GM21786 (cell line): ENCODE measurements around the gene DNAJC22.
"Not testable (repeated sequence)": the region's sequence is repeated elsewhere in the genome, so short reads cannot be mapped to it uniquely, and the experiment has no call there.

ENCODE experiments used
- ATAC-seq: cut with Tn5 transposase; IDR thresholded peaks from one replicate; pipeline ENCODE4 v1.9.1; 2021; ENCODE audit not compliant: unreplicated experiment

The DNAJC22 gene

GRCh38 chr12:49367381-49368239, 20.9 kb downstream of the DNAJC22 start, which contains the start of gene SPATS2:
Gene SPATS2, plus strand, starts transcription at chr12:49367462. Its CDS starts 93,551 bp downstream, at chr12:49461013.
- no peak for ATAC-seq

- no peak for ATAC-seq
These were observed 21.5 kb downstream of the DNAJC22 start for GRCh38 chr12:49368240-49368600.

GRCh38 chr12:49369411-49370145, 22.9 kb downstream of the DNAJC22 start:
- ATAC-seq, result peak; percentile 56

- ATAC-seq, result no peak
These were observed 23.9 kb downstream of the DNAJC22 start for GRCh38 chr12:49370539-49370938.

- ATAC-seq, result no peak
These were observed 28.7 kb downstream of the DNAJC22 start for GRCh38 chr12:49375406-49375805.

- ATAC-seq, result no peak
These were observed 30.7 kb downstream of the DNAJC22 start for GRCh38 chr12:49377386-49377785.

- not testable (repeated sequence) for ATAC-seq
These were observed 33.5 kb downstream of the DNAJC22 start for GRCh38 chr12:49380184-49380583.

- no peak for ATAC-seq
These were observed 42.1 kb downstream of the DNAJC22 start for GRCh38 chr12:49388682-49389386.

GRCh38 chr12:49389387-49389703, 42.7 kb downstream of the DNAJC22 start:
- no peak for ATAC-seq

GRCh38 chr12:49397000-49397399, 50.3 kb downstream of the DNAJC22 start:
- no peak for ATAC-seq

- no peak for ATAC-seq
These were observed 53.6 kb downstream of the DNAJC22 start for GRCh38 chr12:49400304-49400703.
